Skeletal muscle satellite cell (primary cell): ENCODE results near the gene MYO18B.

Experiments
- H3K27me3 ChIP-seq: 2 replicates; pipeline ENCODE4 v1.7.0; 2013; ENCODE audit warnings: low read length; ENCODE audit not compliant: control insufficient read depth, insufficient read depth
- H3K36me3 ChIP-seq: 2 replicates; pipeline ENCODE4 v1.7.0; 2013; ENCODE audit warnings: mild to moderate bottlenecking, control low read depth, low read length; ENCODE audit not compliant: insufficient read depth
- H3K4me1 ChIP-seq: 2 replicates; pipeline ENCODE4 v1.7.0; 2013; ENCODE audit warnings: low read length; ENCODE audit not compliant: control insufficient read depth, insufficient read depth
- H3K4me2 ChIP-seq: 2 replicates; pipeline ENCODE4 v1.7.0; 2013; ENCODE audit warnings: mild to moderate bottlenecking, low read length
- H3K4me3 ChIP-seq: 2 replicates; pipeline ENCODE4 v1.7.0; 2013; ENCODE audit warnings: low read length
- H3K9ac ChIP-seq: 2 replicates; pipeline ENCODE4 v1.7.0; 2013; ENCODE audit warnings: mild to moderate bottlenecking, low read depth, low read length, moderate library complexity
- H3K9me3 ChIP-seq: replicated peaks from 2 replicates; pipeline ENCODE4 v1.7.0; 2013; ENCODE audit warnings: mild to moderate bottlenecking, control low read depth, low read length

Gene MYO18B

GRCh38 chr22:26047516-26047915, 305.5 kb downstream of the MYO18B start:
- Histone ChIP-seq H3K9me3 (no peaks in the 10 kb centered on the region), H3K27me3 (no peaks in the 10 kb centered on the region), H3K4me3 (no peak overlapping the region), H3K9ac (no peak overlapping the region), H3K4me2 (no peak overlapping the region), H3K4me1 (peaks cover 18% of the 10 kb centered on the region), H3K36me3 (no peaks in the 10 kb centered on the region)

GRCh38 chr22:26047920-26048319, 305.9 kb downstream of the MYO18B start:
- no peak overlapping the region for H3K9ac ChIP-seq

GRCh38 chr22:26050079-26050478, 308.1 kb downstream of the MYO18B start:
- Histone ChIP-seq H3K4me3 (no peak overlapping the region), H3K36me3 (no peaks in the 10 kb centered on the region), H3K9ac (no peak overlapping the region), H3K4me2 (no peak overlapping the region), H3K4me1 (no peaks in the 10 kb centered on the region), H3K9me3 (no peaks in the 10 kb centered on the region), H3K27me3 (no peaks in the 10 kb centered on the region)

More at GRCh38 chr22:26047920-26048319, 305.9 kb downstream of the MYO18B start:
- Histone ChIP-seq H3K4me2 (no peak overlapping the region), H3K36me3 (no peaks in the 10 kb centered on the region), H3K4me1 (peaks cover 14% of the 10 kb centered on the region), H3K9me3 (no peaks in the 10 kb centered on the region), H3K27me3 (no peaks in the 10 kb centered on the region), H3K4me3 (no peak overlapping the region)

DNA sequence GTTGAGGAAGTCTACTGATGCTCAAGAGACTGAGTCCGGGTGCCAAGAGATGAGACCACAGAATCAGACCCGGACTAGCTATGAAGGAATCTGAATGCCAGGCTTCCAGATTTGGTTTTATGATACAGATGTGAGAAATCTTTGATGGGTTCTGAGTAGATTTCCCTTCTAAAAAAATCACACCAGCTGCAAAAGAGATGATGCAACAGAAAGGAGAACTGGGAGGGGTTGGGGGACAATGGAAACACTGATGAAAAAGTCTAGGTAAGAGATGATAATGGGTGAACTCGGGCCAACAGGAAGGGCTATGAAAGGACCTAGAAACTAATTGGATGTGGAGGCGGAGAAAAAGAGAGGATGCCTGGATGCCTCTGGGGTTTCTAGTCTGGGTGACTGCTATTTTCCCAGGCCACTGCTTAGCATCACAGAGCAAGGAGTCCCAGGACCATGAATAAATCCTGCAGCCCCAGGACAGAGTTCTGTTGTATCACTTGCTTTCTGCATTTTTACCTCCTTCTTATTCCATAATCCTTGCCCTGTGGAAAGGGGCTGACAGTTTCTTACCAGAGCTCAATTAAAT, 311.8 kb downstream of the MYO18B start:
- H3K9me3 ChIP-seq: no peaks in the 10 kb centered on the region
- H3K9ac ChIP-seq: no peak overlapping the region
- H3K4me1 ChIP-seq: no peaks in the 10 kb centered on the region
- H3K36me3 ChIP-seq: no peaks in the 10 kb centered on the region
- H3K4me3 ChIP-seq: no peak overlapping the region
- H3K4me2 ChIP-seq: no peak overlapping the region
- no peaks in the 10 kb centered on the region for H3K27me3 ChIP-seq

DNA sequence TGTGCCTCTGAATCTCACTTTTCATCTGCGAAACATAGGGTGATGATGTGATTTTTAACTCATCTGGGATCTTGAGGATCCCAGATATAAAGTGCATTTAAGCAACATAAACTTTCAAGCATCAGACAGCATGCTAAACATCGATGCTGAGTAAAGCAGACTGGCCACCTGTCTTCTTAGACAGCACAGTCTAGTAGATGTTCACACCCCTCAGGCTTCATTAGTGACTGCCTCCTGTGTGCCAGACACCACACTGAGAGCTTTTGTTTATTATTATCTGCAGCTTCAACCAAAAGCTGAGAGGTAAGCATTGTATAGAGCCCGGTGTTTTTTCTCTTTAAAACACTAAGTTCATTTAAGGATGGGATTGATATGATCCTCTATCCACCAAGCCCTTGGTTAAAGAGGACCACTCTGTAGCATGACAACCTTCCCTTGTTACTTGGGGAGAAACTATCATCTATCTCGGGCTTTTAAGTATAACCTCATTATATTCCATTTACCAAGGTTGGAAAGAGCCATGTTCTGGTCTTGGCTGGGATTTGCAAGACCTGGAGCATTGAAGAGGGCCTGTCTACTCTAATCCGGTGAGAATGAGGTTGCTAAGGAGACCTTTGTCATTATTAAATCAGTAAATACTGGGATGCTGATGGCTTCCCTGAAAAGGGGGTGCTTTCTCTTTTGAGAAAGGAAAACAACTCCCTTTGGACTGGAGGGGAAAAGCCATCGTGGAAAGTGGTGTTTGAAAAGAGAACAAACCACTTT, 313.0 kb downstream of the MYO18B start:
- H3K4me2 ChIP-seq: no peak overlapping the region
- H3K4me3 ChIP-seq: no peak overlapping the region
- no peaks in the 10 kb centered on the region for H3K27me3 ChIP-seq
- H3K4me1 ChIP-seq: no peaks in the 10 kb centered on the region
- H3K36me3 ChIP-seq: no peaks in the 10 kb centered on the region
- H3K9ac ChIP-seq: no peak overlapping the region
- H3K9me3 ChIP-seq: no peaks in the 10 kb centered on the region

- no peak overlapping the region for H3K9ac ChIP-seq
- H3K4me1 ChIP-seq: no peaks in the 10 kb centered on the region
- no peak overlapping the region for H3K4me2 ChIP-seq
- no peaks in the 10 kb centered on the region for H3K36me3 ChIP-seq
- H3K27me3 ChIP-seq: no peaks in the 10 kb centered on the region
- no peak overlapping the region for H3K4me3 ChIP-seq
- no peaks in the 10 kb centered on the region for H3K9me3 ChIP-seq
Observed at GRCh38 chr22:26055693-26056092, 313.7 kb downstream of the MYO18B start.

DNA sequence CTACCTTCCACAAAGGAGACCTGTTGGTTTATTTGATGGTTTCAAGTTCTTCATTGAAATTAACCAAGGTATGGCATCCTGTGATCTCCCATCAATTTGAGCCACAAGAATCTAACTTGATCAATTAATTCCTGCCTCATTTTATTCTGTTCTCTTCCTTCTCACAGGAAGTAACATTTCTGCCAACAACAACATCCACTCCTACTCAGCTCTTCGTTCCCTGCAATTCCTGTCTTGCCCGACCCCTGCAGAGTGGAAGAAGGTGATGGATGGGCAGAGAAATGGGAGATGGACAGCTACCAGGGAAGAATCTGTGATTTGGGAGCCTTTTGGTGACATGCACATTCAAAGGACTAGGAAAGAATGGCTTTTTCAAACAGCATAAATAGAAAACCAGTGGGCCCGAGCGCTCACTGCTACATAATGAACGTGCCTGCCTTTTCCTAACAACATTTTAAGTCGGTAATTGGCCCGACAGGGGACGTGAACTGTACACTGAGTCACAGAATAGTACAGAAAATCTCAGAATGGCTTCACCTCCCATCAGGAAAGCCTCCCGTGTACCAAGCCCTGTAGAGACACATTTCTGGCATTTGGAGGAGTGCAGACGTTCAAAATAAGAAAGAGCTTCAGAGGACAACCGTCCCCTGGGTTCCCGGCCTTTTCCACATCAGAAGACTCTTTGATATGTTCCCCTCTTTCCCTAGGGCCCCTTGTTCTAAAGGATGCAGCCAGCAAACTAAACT, 314.6 kb downstream of the MYO18B start:
- Histone ChIP-seq H3K4me1 (no peaks in the 10 kb centered on the region), H3K27me3 (no peaks in the 10 kb centered on the region), H3K9ac (no peak overlapping the region), H3K4me3 (no peak overlapping the region), H3K9me3 (no peaks in the 10 kb centered on the region), H3K4me2 (no peak overlapping the region), H3K36me3 (no peaks in the 10 kb centered on the region)

DNA sequence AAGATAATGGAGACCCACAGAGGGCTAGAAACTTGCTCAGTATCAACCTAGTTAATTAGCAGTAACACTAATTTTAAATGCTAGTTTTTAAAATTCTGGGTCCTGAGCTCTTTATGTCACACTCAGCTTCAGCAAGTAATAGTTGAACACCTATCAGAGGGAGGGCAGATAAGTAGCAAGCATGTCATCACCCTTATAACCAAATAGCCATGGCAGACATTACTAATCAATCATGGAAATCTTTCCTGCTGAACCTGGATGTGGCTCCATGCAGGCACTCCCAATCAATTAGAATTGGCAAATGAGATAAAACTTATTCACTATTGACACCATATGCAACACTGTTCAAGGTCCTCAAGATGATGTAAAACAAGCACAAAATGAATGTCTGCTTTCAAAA, 315.7 kb downstream of the MYO18B start:
- H3K27me3 ChIP-seq: no peaks in the 10 kb centered on the region
- no peak overlapping the region for H3K4me3 ChIP-seq
- no peak overlapping the region for H3K9ac ChIP-seq
- no peak overlapping the region for H3K4me2 ChIP-seq
- no peaks in the 10 kb centered on the region for H3K36me3 ChIP-seq
- H3K4me1 ChIP-seq: no peaks in the 10 kb centered on the region
- H3K9me3 ChIP-seq: no peaks in the 10 kb centered on the region

- H3K27me3 ChIP-seq: peaks cover 14% of the 10 kb centered on the region
- H3K9me3 ChIP-seq: no peaks in the 10 kb centered on the region
- H3K9ac ChIP-seq: no peak overlapping the region
- no peak overlapping the region for H3K4me2 ChIP-seq
- no peaks in the 10 kb centered on the region for H3K4me1 ChIP-seq
- no peaks in the 10 kb centered on the region for H3K36me3 ChIP-seq
- no peak overlapping the region for H3K4me3 ChIP-seq
Observed at GRCh38 chr22:26064048-26064447, 322.1 kb downstream of the MYO18B start.

DNA sequence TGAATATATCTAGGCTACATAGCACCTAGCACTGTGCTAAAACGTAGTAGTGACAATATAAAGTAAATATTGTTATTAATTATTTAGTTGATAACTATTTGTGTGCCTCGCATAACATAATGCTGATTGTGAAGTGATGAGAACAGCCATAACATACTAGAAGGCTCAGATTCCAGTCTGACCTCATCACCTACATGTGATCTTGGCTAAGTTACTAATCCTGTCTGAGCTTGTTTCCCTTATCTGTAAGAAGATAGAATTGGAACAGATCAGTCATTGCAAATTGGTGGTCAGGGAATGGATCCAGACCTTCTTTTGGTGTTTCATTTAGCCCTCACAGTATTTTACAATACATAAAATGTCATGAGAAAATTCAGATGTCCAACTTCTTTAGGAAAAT, 323.9 kb downstream of the MYO18B start:
- Histone ChIP-seq H3K4me1 (no peaks in the 10 kb centered on the region), H3K4me3 (no peak overlapping the region), H3K9ac (no peak overlapping the region), H3K9me3 (no peaks in the 10 kb centered on the region), H3K27me3 (peaks cover 21% of the 10 kb centered on the region), H3K4me2 (no peak overlapping the region), H3K36me3 (no peaks in the 10 kb centered on the region)

- no peak overlapping the region for H3K9ac ChIP-seq
- H3K4me2 ChIP-seq: no peak overlapping the region
- H3K36me3 ChIP-seq: no peaks in the 10 kb centered on the region
- H3K4me1 ChIP-seq: no peaks in the 10 kb centered on the region
- H3K9me3 ChIP-seq: no peaks in the 10 kb centered on the region
- no peak overlapping the region for H3K4me3 ChIP-seq
- peaks cover 21% of the 10 kb centered on the region for H3K27me3 ChIP-seq
Observed at GRCh38 chr22:26066534-26066933, 324.5 kb downstream of the MYO18B start.
